Measurements from ENCODE around the gene STK10. TPM values are rescaled to one million over a fixed set of nuclear protein-coding genes. Genes with fewer than 3 reads are reported as not detected.

The STK10 gene
- total and polyA plus RNA-seq, 9 of the 15 experiments (the other 6 are each of a cell fraction or from before 2014, with no cell fraction given): 0.30 to 6.7 (median 2.4) TPM

DNA sequence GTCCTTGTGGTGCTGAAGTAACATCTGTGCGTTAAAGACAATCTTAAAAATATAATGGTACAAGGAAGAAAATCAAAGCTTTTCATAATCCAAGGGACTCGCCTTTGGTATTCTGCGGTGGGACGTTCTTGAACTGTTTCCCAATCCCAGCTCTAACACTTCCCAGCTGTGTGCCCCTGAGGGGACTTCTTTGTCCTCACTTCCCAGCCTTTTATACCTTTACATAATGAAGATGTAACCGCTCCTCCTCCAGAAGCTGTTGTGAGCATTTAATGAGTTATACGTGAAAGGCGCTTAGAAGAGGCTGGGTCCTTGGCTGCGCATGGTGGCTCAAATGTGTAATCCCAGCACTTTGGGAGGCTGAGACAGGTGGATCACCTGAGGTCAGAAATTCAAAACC lies 16.9 kb downstream of the STK10 start:
- ChIA-PET CTCF (ENCODE audit: low intra/inter-chr PET ratio) (no interaction called here), POLR2A (interaction anchor here (0.6 kb wide), 1 partner anchor 208 kb away, joined by 3 read pairs; no protein-coding TSS in a partner anchor)
- Histone ChIP-seq H3K4me3 (no peak overlapping the region), H3K36me3 (ENCODE audit: control insufficient read depth, insufficient read depth, low read length) (no peaks in the 10 kb centered on the region), H3K27ac (ENCODE audit: extremely low read depth, low read depth, low read length) (no peak overlapping the region), H2AFZ (ENCODE audit: low read depth, low read length) (no peak overlapping the region), H3K79me2 (ENCODE audit: control insufficient read depth, insufficient read depth, low read length) (no peaks in the 10 kb centered on the region), H3K9ac (ENCODE audit: insufficient read depth in 1 of 2, low read depth in 2 of 2, low read length in 2 of 2) (no peak overlapping the region), H3K9me3 (replicated peaks; ENCODE audit: control insufficient read depth, insufficient read depth, low read depth, low read length) (no peaks in the 10 kb centered on the region), H3K27me3 (ENCODE audit: control insufficient read depth in 2 of 2, insufficient read depth in 2 of 2, low read length in 2 of 2) (peaks cover 0 to 8% of the 10 kb centered on the region in 2 experiments; a peak in 2 of 5 replicates), H3K4me1 (replicated peaks in 1 of 2; ENCODE audit: control insufficient read depth in 2 of 2, insufficient read depth in 2 of 2, low read length in 2 of 2) (peaks cover 0 to 14% of the 10 kb centered on the region in 2 experiments; a peak in 3 of 5 replicates), H3K4me2 (ENCODE audit: insufficient read depth, low read length) (no peak overlapping the region), H4K20me1 (replicated peaks; ENCODE audit: control insufficient read depth, insufficient read depth, low read length) (no peaks in the 10 kb centered on the region), H3K9me1 (ENCODE audit: control insufficient read depth, insufficient read depth, low read length) (no peaks in the 10 kb centered on the region)
- no peak for FAIRE-seq
- WGBS (ENCODE audit: insufficient coverage, low coverage, missing lambda C conversion rate): 36% methylated on average over 8 of the region's 8 CpGs
- DNase-seq (ENCODE audit: extremely low read depth in 1 of 4, low spot score in 3 of 4): no peak
- intact Hi-C loops (cut with micrococcal nuclease) (no loop called here), in situ Hi-C loops (cut with MboI) (no loop called here)
- ATAC-seq: no peak
- TF ChIP-seq FUS (optimal IDR thresholded peaks at IDR 0.05; ENCODE audit: low read depth, low read length) (no peak), SOX6 (IDR thresholded peaks at IDR 0.05) (no peak), NFYB (IDR thresholded peaks at IDR 0.05; ENCODE audit: extremely low read depth, insufficient read length) (no peak), HDAC6 (IDR thresholded peaks at IDR 0.05; ENCODE audit: low read depth, low read length) (no peak), SRSF9 (IDR thresholded peaks at IDR 0.05; ENCODE audit: borderline replicate concordance, low read depth, low read length) (no peak)
- TF ChIP-seq, protein P1, sequence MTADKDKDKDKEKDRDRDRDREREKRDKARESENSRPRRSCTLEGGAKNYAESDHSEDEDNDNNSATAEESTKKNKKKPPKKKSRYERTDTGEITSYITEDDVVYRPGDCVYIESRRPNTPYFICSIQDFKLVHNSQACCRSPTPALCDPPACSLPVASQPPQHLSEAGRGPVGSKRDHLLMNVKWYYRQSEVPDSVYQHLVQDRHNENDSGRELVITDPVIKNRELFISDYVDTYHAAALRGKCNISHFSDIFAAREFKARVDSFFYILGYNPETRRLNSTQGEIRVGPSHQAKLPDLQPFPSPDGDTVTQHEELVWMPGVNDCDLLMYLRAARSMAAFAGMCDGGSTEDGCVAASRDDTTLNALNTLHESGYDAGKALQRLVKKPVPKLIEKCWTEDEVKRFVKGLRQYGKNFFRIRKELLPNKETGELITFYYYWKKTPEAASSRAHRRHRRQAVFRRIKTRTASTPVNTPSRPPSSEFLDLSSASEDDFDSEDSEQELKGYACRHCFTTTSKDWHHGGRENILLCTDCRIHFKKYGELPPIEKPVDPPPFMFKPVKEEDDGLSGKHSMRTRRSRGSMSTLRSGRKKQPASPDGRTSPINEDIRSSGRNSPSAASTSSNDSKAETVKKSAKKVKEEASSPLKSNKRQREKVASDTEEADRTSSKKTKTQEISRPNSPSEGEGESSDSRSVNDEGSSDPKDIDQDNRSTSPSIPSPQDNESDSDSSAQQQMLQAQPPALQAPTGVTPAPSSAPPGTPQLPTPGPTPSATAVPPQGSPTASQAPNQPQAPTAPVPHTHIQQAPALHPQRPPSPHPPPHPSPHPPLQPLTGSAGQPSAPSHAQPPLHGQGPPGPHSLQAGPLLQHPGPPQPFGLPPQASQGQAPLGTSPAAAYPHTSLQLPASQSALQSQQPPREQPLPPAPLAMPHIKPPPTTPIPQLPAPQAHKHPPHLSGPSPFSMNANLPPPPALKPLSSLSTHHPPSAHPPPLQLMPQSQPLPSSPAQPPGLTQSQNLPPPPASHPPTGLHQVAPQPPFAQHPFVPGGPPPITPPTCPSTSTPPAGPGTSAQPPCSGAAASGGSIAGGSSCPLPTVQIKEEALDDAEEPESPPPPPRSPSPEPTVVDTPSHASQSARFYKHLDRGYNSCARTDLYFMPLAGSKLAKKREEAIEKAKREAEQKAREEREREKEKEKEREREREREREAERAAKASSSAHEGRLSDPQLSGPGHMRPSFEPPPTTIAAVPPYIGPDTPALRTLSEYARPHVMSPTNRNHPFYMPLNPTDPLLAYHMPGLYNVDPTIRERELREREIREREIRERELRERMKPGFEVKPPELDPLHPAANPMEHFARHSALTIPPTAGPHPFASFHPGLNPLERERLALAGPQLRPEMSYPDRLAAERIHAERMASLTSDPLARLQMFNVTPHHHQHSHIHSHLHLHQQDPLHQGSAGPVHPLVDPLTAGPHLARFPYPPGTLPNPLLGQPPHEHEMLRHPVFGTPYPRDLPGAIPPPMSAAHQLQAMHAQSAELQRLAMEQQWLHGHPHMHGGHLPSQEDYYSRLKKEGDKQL (CRISPR knock-in tag; IDR thresholded peaks at IDR 0.05; ENCODE audit: borderline replicate concordance): no peak
- no TSS peak for BruUV-seq (replicated peaks)
